BE2C (cell line): ENCODE data around the gene DOK7.
A peak's percentile ranks its signal among the peaks of the same experiment; 100 is the strongest.

Experiments used
- DNase-seq: peaks from one replicate; pipeline ENCODE4 v3.0.0-alpha.2; 2020
- H3K27me3 ChIP-seq: fragments of 250-450 bp; sonication (Bioruptor Pico); 2 replicates; pipeline ENCODE4 v1.5.1; 2020; ENCODE audit warnings: mild to moderate bottlenecking
- H3K36me3 ChIP-seq: fragments of 250-450 bp; sonication (Bioruptor Pico); 2 replicates; pipeline ENCODE4 v1.5.1; 2020; ENCODE audit warnings: mild to moderate bottlenecking
- H3K4me1 ChIP-seq: fragments of 250-450 bp; sonication (Bioruptor Pico); 2 replicates; pipeline ENCODE4 v1.5.1; 2020
- H3K4me3 ChIP-seq: 2 replicates; pipeline ENCODE4 v1.5.1; 2011; ENCODE audit warnings: low read depth, low read length
- H3K9me3 ChIP-seq: fragments of 250-450 bp; sonication (Bioruptor Pico); 2 replicates; pipeline ENCODE4 v1.5.1; 2020
- CTCF ChIP-seq: IDR thresholded peaks from 2 replicates; pipeline ENCODE4 v1.5.1; 2012; ENCODE audit warnings: mild to moderate bottlenecking, low read depth, low read length

DOK7 gene

DNA sequence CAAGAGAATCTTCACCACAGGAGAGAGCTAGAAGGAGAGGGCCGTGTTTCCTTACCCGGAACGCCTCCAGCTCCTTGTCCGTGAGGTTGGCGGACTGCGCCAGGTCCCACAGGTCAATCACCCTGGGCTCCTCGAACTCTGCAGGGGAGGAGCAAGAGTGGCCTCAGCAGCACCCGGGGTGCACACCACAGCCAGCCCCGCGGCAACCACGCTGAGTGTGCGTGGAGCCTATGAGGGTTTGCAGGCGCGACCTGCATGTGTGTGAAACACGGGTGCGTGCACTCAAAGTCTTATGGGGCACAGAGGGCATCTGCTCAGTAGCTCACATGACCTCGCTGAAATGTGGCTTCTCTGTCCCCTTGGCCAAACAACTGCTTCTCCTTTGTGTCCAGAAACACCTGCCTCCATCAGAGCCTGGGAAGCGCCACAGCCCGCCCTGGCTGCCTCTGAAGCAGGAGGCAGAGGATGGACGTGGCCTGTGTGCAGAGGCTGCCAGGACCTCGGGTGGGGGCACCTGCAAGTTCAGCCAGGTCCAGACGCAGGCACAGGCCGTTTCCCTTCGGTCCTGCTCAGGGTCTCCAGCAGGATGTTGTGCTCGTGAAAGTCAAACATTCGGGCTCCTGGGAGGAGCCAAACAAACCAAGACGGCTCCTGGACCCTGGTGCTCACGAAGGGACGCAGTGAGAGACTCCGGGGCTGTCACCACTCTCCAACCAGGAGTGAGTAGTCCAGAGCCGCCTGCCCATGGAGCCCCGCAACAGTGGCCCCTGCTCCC lies 53.1 kb downstream of the DOK7 start:
- Histone ChIP-seq H3K36me3 (peaks cover 82% of the 10 kb centered on the region), H3K4me1 (no peaks in the 10 kb centered on the region), H3K9me3 (no peaks in the 10 kb centered on the region), H3K27me3 (no peaks in the 10 kb centered on the region), H3K4me3 (no peak overlapping the region)
- peak; percentile 6 for DNase-seq
- TF ChIP-seq CTCF, result no peak

- no peaks in the 10 kb centered on the region for H3K27me3 ChIP-seq
- TF ChIP-seq CTCF, result no peak
- no peak overlapping the region for H3K4me3 ChIP-seq
- peak; percentile 5 for DNase-seq
- H3K9me3 ChIP-seq, result no peaks in the 10 kb centered on the region
- H3K4me1 ChIP-seq, result no peaks in the 10 kb centered on the region
- H3K36me3 ChIP-seq, result peaks cover 87% of the 10 kb centered on the region
Measured at GRCh38 chr4:3516836-3517730, 54.0 kb downstream of the DOK7 start.

DNA sequence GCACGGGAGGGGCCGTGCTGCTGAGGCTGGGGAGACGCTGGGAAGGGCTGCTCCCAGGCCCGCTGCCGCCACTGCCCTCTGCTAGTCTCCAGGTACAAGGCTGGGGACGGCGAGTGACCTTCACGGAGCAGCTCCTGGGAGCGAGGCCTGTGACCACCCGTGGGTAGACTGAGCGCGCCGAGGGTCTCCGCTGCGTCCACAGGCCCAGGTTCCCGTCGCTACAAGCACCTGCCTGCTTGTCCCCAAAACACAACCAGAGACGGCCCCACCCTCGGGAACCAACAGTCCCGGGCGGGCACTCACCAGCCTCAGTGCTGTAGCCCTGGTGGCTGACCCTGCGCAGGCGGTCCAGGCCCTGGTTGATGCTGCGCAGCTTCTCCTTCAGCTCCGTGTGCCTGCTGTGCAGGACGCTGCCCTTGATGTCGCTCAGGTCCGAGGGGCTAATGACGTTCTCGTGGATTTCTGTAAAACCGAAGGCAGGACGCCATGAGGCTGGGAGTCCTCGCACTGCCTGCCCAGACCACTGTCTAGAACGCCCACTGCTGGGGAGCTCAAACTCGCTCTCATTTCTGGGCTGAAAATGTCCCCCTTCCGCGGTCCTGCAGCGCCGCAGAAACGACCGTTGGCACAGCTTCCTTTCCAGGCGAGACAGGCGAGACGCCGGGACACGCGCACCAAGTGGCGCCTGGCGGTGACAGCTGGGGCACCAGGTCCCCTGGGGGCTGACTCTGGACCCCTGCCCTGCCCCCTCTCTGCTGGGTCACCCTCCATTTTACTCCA lies 54.8 kb downstream of the DOK7 start:
- H3K36me3 ChIP-seq, result peaks cover 83% of the 10 kb centered on the region
- peak; percentile 7 for DNase-seq
- H3K4me1 ChIP-seq, result no peaks in the 10 kb centered on the region
- no peak overlapping the region for H3K4me3 ChIP-seq
- H3K9me3 ChIP-seq, result no peaks in the 10 kb centered on the region
- TF ChIP-seq CTCF, result no peak
- no peaks in the 10 kb centered on the region for H3K27me3 ChIP-seq

DNA sequence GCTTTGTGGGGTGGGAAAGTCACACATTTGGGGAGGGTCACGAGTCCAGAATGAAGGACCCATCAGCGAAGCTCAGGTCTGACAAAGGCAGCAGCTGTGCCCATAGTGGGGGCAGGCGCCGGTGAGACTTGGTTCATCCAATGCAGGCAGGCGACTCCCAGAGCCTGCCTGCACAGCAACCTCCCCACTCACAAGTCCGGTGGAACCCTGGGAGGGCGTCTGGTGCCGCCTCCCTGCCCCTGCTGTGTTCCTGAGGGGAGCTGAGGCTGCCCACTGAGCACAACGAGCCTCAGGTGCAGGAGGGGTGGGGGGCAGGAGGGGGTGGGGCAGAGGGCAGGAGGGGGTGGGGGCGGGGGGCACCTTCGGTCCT lies 55.4 kb downstream of the DOK7 start:
- H3K9me3 ChIP-seq, result no peaks in the 10 kb centered on the region
- peak; percentile 6 for DNase-seq
- H3K27me3 ChIP-seq, result no peaks in the 10 kb centered on the region
- H3K4me3 ChIP-seq, result no peak overlapping the region
- TF ChIP-seq CTCF, result no peak
- H3K4me1 ChIP-seq, result no peaks in the 10 kb centered on the region
- H3K36me3 ChIP-seq, result peaks cover 83% of the 10 kb centered on the region

DNA sequence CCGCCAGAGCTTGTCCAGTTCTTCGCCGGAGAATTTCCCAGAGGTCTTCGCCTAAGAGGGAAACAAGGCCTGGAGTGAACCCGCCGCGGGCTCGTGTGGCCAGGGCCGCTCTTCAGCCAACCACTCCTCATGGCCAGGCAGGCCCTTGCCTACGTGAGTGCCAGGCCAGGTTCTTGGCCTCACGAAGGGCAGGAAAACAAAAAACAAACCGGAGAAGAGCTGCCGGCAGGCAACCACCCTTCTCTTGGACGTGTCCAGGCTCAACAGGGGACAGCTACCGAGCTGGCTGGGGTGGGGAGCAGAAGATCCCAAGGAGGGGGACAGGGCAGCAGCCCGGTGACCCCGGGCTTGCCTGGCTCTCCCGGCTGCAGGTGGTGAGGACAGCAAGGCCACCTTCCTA lies 55.8 kb downstream of the DOK7 start:
- Histone ChIP-seq H3K36me3 (peaks cover 82% of the 10 kb centered on the region), H3K4me1 (no peaks in the 10 kb centered on the region), H3K4me3 (no peak overlapping the region), H3K27me3 (no peaks in the 10 kb centered on the region), H3K9me3 (no peaks in the 10 kb centered on the region)
- DNase-seq, result no peak
- no peak for TF ChIP-seq CTCF
